ENCODE data around the gene PTPN1. TPM values are rescaled to one million over a fixed set of nuclear protein-coding genes. Genes with fewer than 3 reads are reported as not detected.

Gene PTPN1
- total and polyA plus RNA-seq, 3 experiments from 2014 or later, result 35.7 to 67.3 (median 64.2) TPM

- H3K27me3 Mint-ChIP-seq, result no peaks in the 10 kb centered on the region
- peak overlapping the region; percentile 1 to 75 (median 40) for H3K4me3 Mint-ChIP-seq
Observed at GRCh38 chr20:50547964-50548363, 37.8 kb downstream of the PTPN1 start.

GRCh38 chr20:50548396-50548795 is 38.2 kb downstream of the PTPN1 start:
- H3K9me3 Mint-ChIP-seq, result no peaks in the 10 kb centered on the region
- Histone ChIP-seq H3K9me3 (ENCODE audit: low read length) (no peaks in the 10 kb centered on the region), H3K27ac (ENCODE audit: low read depth, low read length) (no peak overlapping the region), H3K27me3 (ENCODE audit: insufficient read depth, low read length, poor library complexity, severe bottlenecking) (no peaks in the 10 kb centered on the region), H3K4me1 (ENCODE audit: insufficient read depth, low read length) (peaks cover 48% of the 10 kb centered on the region), H3K4me3 (ENCODE audit: low read length) (no peak overlapping the region), H3K36me3 (ENCODE audit: insufficient read depth, low read length) (no peaks in the 10 kb centered on the region)
- ChIA-PET POLR2A (interaction anchor here (0.7 kb wide), 1 partner anchor 32 kb away, joined by 5 read pairs; no protein-coding TSS in a partner anchor), CTCF (interaction anchor here (0.6 to 1.3 kb wide), 6 partner anchors 25 to 42 kb away, joined by 3 to 4 read pairs (median 3); no protein-coding TSS in a partner anchor)
- H3K4me3 Mint-ChIP-seq, result peak overlapping the region in 3 of 7 donors; percentile 1 to 75 (median 68)
- no peak for DNase-seq
- H3K4me1 Mint-ChIP-seq, result peaks cover 43 to 56% (median 49%) of the 10 kb centered on the region in 3 donors
- H3K27ac Mint-ChIP-seq, result peak overlapping the region in 6 of 8 donors; percentile 38 to 71 (median 54)
- H3K36me3 Mint-ChIP-seq, result peaks cover 0 to 41% (median 3%) of the 10 kb centered on the region in 3 donors
- H3K27me3 Mint-ChIP-seq, result no peaks in the 10 kb centered on the region

More at GRCh38 chr20:50547964-50548363, 37.8 kb downstream of the PTPN1 start:
- DNase-seq, result no peak
- H3K4me1 Mint-ChIP-seq, result peaks cover 47 to 60% (median 53%) of the 10 kb centered on the region in 3 donors
- Histone ChIP-seq H3K27ac (ENCODE audit: low read depth, low read length) (no peak overlapping the region), H3K36me3 (ENCODE audit: insufficient read depth, low read length) (no peaks in the 10 kb centered on the region), H3K4me3 (ENCODE audit: low read length) (no peak overlapping the region), H3K9me3 (ENCODE audit: low read length) (no peaks in the 10 kb centered on the region), H3K4me1 (ENCODE audit: insufficient read depth, low read length) (peaks cover 51% of the 10 kb centered on the region), H3K27me3 (ENCODE audit: insufficient read depth, low read length, poor library complexity, severe bottlenecking) (no peaks in the 10 kb centered on the region)
- ChIA-PET CTCF (interaction anchor here (0.6 to 1.3 kb wide), 5 partner anchors 25 to 42 kb away, joined by 3 to 4 read pairs (median 3); no protein-coding TSS in a partner anchor), POLR2A (interaction anchor here (0.7 kb wide), 1 partner anchor 31 kb away, joined by 5 read pairs; no protein-coding TSS in a partner anchor)
- H3K36me3 Mint-ChIP-seq, result peaks cover 0 to 42% (median 3%) of the 10 kb centered on the region in 3 donors
- H3K9me3 Mint-ChIP-seq, result no peaks in the 10 kb centered on the region
- H3K27ac Mint-ChIP-seq, result peak overlapping the region; percentile 38 to 74 (median 60)

- H3K27me3 ChIP-seq (ENCODE audit: insufficient read depth, low read length, poor library complexity, severe bottlenecking), result no peaks in the 10 kb centered on the region
- CTCF ChIA-PET, result interaction anchor here (0.8 to 1.3 kb wide), 3 partner anchors 19 to 38 kb away, joined by 3 to 4 read pairs (median 3); no protein-coding TSS in a partner anchor
- H3K9me3 ChIP-seq (ENCODE audit: low read length), result no peaks in the 10 kb centered on the region
- H3K4me3 Mint-ChIP-seq, result no peak overlapping the region
- POLR2A ChIA-PET, result no interaction called here
- no peak for DNase-seq
- no peak overlapping the region for H3K4me3 ChIP-seq (ENCODE audit: low read length)
- no peaks in the 10 kb centered on the region for H3K36me3 ChIP-seq (ENCODE audit: insufficient read depth, low read length)
- H3K4me1 Mint-ChIP-seq, result peaks cover 28 to 40% (median 39%) of the 10 kb centered on the region in 3 donors
- no peak overlapping the region for H3K27ac ChIP-seq (ENCODE audit: low read depth, low read length)
- H3K9me3 Mint-ChIP-seq, result no peaks in the 10 kb centered on the region
- H3K4me1 ChIP-seq (ENCODE audit: insufficient read depth, low read length), result peaks cover 41% of the 10 kb centered on the region
- H3K27me3 Mint-ChIP-seq, result no peaks in the 10 kb centered on the region
- H3K36me3 Mint-ChIP-seq, result peaks cover 0 to 35% (median 3%) of the 10 kb centered on the region in 3 donors
- H3K27ac Mint-ChIP-seq, result peak overlapping the region in 1 of 8 donors; percentile 23
Observed at GRCh38 chr20:50550531-50550930, 40.3 kb downstream of the PTPN1 start.

GRCh38 chr20:50551288-50551687 is 41.1 kb downstream of the PTPN1 start:
- H3K4me1 Mint-ChIP-seq, result peaks cover 20 to 36% (median 32%) of the 10 kb centered on the region in 3 donors
- DNase-seq, result no peak
- Histone ChIP-seq H3K9me3 (ENCODE audit: low read length) (no peaks in the 10 kb centered on the region), H3K4me3 (ENCODE audit: low read length) (no peak overlapping the region), H3K36me3 (ENCODE audit: insufficient read depth, low read length) (no peaks in the 10 kb centered on the region), H3K27me3 (ENCODE audit: insufficient read depth, low read length, poor library complexity, severe bottlenecking) (no peaks in the 10 kb centered on the region), H3K4me1 (ENCODE audit: insufficient read depth, low read length) (peaks cover 33% of the 10 kb centered on the region), H3K27ac (ENCODE audit: low read depth, low read length) (no peak overlapping the region)
- no peaks in the 10 kb centered on the region for H3K27me3 Mint-ChIP-seq
- no peaks in the 10 kb centered on the region for H3K9me3 Mint-ChIP-seq
- CTCF ChIA-PET, result interaction anchor here (0.8 to 1.3 kb wide), 3 partner anchors 19 to 37 kb away, joined by 3 to 4 read pairs (median 3); no protein-coding TSS in a partner anchor
- H3K4me3 Mint-ChIP-seq, result peak overlapping the region in 1 of 7 donors; percentile 59
- peak overlapping the region in 5 of 8 donors; percentile 14 to 86 (median 62) for H3K27ac Mint-ChIP-seq
- peaks cover 0 to 38% (median 3%) of the 10 kb centered on the region in 3 donors for H3K36me3 Mint-ChIP-seq
- POLR2A ChIA-PET, result no interaction called here

GRCh38 chr20:50552979-50553378 is 42.8 kb downstream of the PTPN1 start:
- H3K27ac Mint-ChIP-seq, result no peak overlapping the region
- no peaks in the 10 kb centered on the region for H3K9me3 ChIP-seq (ENCODE audit: low read length)
- CTCF ChIA-PET, result interaction anchor here (0.7 to 1.6 kb wide), 2 partner anchors 28 to 34 kb away, joined by 3 to 4 read pairs; no protein-coding TSS in a partner anchor
- peaks cover 12 to 26% (median 24%) of the 10 kb centered on the region in 3 donors for H3K4me1 Mint-ChIP-seq
- no peaks in the 10 kb centered on the region for H3K9me3 Mint-ChIP-seq
- POLR2A ChIA-PET, result no interaction called here
- no peaks in the 10 kb centered on the region for H3K36me3 ChIP-seq (ENCODE audit: insufficient read depth, low read length)
- no peak for DNase-seq
- peaks cover 0 to 41% (median 1%) of the 10 kb centered on the region in 3 donors for H3K36me3 Mint-ChIP-seq
- H3K4me1 ChIP-seq (ENCODE audit: insufficient read depth, low read length), result peaks cover 16% of the 10 kb centered on the region
- H3K27me3 Mint-ChIP-seq, result no peaks in the 10 kb centered on the region
- no peak overlapping the region for H3K27ac ChIP-seq (ENCODE audit: low read depth, low read length)
- no peak overlapping the region for H3K4me3 Mint-ChIP-seq
- no peaks in the 10 kb centered on the region for H3K27me3 ChIP-seq (ENCODE audit: insufficient read depth, low read length, poor library complexity, severe bottlenecking)
- no peak overlapping the region for H3K4me3 ChIP-seq (ENCODE audit: low read length)

GRCh38 chr20:50554694-50555579 is 44.8 kb downstream of the PTPN1 start:
- no peak for DNase-seq
- H3K4me3 ChIP-seq (ENCODE audit: low read length), result no peak overlapping the region
- peaks cover 20% of the 10 kb centered on the region for H3K4me1 ChIP-seq (ENCODE audit: insufficient read depth, low read length)
- H3K27ac ChIP-seq (ENCODE audit: low read depth, low read length), result no peak overlapping the region
- H3K4me1 Mint-ChIP-seq, result peaks cover 25 to 30% (median 26%) of the 10 kb centered on the region in 3 donors
- H3K27ac Mint-ChIP-seq, result no peak overlapping the region
- ChIA-PET POLR2A (no interaction called here), CTCF (interaction anchor here (1.6 kb wide), 1 partner anchor 30 kb away, joined by 3 read pairs; no protein-coding TSS in a partner anchor)
- no peaks in the 10 kb centered on the region for H3K9me3 Mint-ChIP-seq
- H3K4me3 Mint-ChIP-seq, result no peak overlapping the region
- H3K9me3 ChIP-seq (ENCODE audit: low read length), result no peaks in the 10 kb centered on the region
- no peaks in the 10 kb centered on the region for H3K27me3 Mint-ChIP-seq
- peaks cover 5% of the 10 kb centered on the region for H3K36me3 ChIP-seq (ENCODE audit: insufficient read depth, low read length)
- no peaks in the 10 kb centered on the region for H3K27me3 ChIP-seq (ENCODE audit: insufficient read depth, low read length, poor library complexity, severe bottlenecking)
- H3K36me3 Mint-ChIP-seq, result peaks cover 0 to 38% (median 5%) of the 10 kb centered on the region in 3 donors

GRCh38 chr20:50555662-50556061 is 45.5 kb downstream of the PTPN1 start:
- Mint-ChIP-seq H3K4me1 (peaks cover 23 to 33% (median 32%) of the 10 kb centered on the region in 3 donors), H3K27me3 (no peaks in the 10 kb centered on the region), H3K9me3 (no peaks in the 10 kb centered on the region), H3K4me3 (no peak overlapping the region), H3K36me3 (peaks cover 0 to 31% (median 5%) of the 10 kb centered on the region in 3 donors), H3K27ac (peak overlapping the region in 1 of 8 donors; percentile 32)
- no peak overlapping the region for H3K27ac ChIP-seq (ENCODE audit: low read depth, low read length)
- CTCF ChIA-PET, result no interaction called here
- H3K4me3 ChIP-seq (ENCODE audit: low read length), result no peak overlapping the region
- H3K36me3 ChIP-seq (ENCODE audit: insufficient read depth, low read length), result peaks cover 5% of the 10 kb centered on the region
- DNase-seq, result no peak
- H3K9me3 ChIP-seq (ENCODE audit: low read length), result no peaks in the 10 kb centered on the region
- POLR2A ChIA-PET, result no interaction called here
- H3K27me3 ChIP-seq (ENCODE audit: insufficient read depth, low read length, poor library complexity, severe bottlenecking), result no peaks in the 10 kb centered on the region
- H3K4me1 ChIP-seq (ENCODE audit: insufficient read depth, low read length), result peaks cover 18% of the 10 kb centered on the region
